T-helper 22 cell (primary cell): Measurements from ENCODE around the gene EXD1.
"Not testable (repeated sequence)": the region's sequence is repeated elsewhere in the genome, so short reads cannot be mapped to it uniquely, and the experiment has no call there.

Experiments
- DNase-seq: peaks from one replicate; pipeline ENCODE4 v3.0.0-alpha.2; 2020; ENCODE audit warnings: low read depth

Gene EXD1, protein sequence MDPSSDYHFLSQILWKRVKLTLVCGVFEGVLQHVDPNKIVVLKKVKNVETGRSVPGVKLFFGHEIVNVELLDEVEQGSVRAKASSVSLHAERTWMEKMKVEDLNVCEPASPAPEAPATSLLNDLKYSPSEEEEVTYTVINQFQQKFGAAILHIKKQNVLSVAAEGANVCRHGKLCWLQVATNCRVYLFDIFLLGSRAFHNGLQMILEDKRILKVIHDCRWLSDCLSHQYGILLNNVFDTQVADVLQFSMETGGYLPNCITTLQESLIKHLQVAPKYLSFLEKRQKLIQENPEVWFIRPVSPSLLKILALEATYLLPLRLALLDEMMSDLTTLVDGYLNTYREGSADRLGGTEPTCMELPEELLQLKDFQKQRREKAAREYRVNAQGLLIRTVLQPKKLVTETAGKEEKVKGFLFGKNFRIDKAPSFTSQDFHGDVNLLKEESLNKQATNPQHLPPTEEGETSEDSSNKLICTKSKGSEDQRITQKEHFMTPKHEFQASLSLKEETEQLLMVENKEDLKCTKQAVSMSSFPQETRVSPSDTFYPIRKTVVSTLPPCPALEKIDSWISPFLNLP

GRCh38 chr15:41230650-41231421 is at the start of gene EXD1, which contains the start of gene CHP1:
TSS of gene EXD1 (minus strand) at chr15:41230757. CDS start at chr15:41226575, 4,182 bp downstream.
TSS of gene CHP1 (plus strand) at chr15:41231268. CDS start at chr15:41231383, 115 bp downstream.
- DNase-seq: peak; percentile 91

GRCh38 chr15:41279535-41280283 is 49.2 kb upstream of the EXD1 start:
- DNase-seq: no peak

DNA sequence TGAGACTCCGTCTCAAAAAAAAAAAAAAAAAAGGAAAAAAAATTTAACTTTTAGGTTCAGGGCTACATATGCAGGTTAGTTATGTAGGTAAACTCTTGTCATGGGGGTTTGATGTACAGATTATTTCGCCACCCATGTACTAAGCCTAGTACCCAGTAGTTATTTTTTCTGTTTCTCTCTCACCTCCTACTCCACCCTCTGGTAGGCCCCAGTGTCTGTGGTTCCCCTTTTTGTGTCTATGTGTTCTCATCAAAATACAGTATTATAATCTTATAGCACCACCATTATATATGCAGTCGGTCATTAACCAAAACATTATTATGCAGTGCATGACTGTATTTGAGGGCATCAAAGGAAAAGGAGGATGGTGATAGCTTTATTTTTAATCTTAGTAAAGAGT is 47.8 kb upstream of the EXD1 start:
- no peak for DNase-seq

GRCh38 chr15:41276831-41277230 is 46.3 kb upstream of the EXD1 start:
- DNase-seq: no peak

DNA sequence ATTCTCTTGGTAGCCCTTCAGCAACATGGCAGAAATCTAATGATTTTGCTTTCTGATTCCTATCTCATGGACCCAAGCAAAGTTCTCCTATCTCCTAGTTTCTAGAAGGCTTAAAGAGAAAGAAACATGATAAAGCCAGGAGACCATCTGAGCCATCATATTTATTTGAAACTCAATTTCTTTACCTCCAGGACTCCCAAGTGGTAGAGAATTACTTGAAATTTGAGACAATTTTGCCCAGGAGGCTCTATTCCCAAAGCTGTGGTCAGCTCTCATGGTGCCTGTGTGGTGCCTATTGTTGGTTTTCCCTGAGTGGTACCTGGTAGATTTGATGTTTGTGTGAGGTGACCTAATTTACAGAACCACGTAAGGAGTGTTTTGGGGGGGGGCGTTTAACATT is 39.3 kb upstream of the EXD1 start:
- DNase-seq: no peak

- DNase-seq: no peak
Observed at GRCh38 chr15:41263891-41264351, 33.4 kb upstream of the EXD1 start.

- no peak for DNase-seq
Observed at GRCh38 chr15:41262571-41262970, 32.0 kb upstream of the EXD1 start.

- DNase-seq: not testable (repeated sequence)
Observed at GRCh38 chr15:41260924-41261323, 30.4 kb upstream of the EXD1 start.

- no peak for DNase-seq
Observed at GRCh38 chr15:41259546-41260189, 29.1 kb upstream of the EXD1 start.

DNA sequence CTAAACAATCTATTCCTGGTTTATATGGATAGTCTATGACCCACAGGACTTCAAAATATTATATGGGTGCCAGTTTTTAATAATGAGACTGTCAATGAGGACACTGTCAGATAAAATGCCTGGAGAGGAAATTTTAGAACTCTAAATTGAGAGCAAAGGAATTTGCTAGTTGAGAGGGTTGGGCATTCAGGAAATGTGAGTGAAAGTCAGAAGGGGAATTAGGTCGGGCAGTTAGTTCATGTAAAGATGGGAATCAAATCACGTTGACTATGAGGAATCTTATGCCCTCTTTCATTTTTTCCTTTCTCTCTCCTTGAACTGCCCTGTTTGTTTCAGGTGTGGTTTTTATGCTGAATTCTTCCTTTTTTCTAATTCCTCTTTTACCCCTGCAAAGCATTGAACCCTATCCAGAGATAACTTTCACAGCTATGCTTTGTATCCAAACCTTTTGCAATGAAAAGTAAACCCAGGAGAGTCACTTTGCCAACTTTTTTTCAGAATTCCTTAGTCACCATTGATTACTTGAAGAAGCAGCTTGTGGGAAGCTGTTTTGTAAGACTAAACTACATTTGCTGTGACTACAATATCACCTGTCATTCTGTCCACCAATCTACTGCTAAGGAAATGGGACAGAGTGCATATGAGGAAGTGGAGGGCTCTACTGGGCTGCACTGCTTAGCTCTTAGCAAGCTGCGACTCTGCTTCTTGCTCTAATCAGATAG is 28.4 kb upstream of the EXD1 start:
- no peak for DNase-seq

DNA sequence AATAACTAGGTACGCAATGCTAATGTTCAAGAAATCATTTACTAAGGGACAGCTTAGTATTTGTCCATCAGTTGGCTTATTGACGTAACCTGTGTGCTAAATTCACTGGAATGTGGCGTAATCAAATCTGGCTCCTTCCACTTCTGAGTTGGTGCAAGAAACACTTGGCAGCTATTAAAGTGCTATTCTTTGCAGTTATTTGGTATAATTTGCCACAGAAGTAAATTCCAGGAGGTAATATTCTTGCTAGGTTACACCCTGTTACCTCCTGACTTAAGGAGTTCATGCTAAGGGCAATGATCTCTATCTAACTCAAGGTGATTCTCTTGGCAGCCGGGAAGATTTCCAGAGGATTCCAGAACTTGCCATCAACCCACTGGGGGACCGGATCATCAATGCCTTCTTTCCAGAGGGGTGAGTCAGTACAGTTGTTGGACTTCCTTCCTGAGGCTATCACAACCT is 26.1 kb upstream of the EXD1 start:
- DNase-seq: no peak

GRCh38 chr15:41256103-41256502 is 25.5 kb upstream of the EXD1 start:
- DNase-seq: no peak

GRCh38 chr15:41254560-41254959 is 24.0 kb upstream of the EXD1 start:
- no peak for DNase-seq

DNA sequence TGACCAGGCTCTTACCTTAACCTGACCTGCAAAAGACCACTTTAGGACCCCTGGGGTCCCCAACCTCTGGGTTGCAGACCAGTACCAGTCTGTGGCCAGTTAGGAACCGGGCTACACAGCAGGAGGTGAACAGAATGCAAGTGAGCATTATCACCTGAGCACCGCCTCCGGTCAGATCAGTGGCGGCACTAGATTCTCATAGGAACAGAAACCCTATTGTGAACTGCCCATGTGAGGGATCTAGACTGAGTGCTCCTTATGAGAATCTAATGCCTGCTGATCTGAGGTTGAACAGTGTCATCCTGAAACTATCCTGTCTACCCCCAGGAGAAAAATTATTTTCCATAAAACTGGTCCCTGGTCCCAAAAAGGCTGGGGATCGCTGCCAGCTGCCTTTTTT is 20.9 kb upstream of the EXD1 start:
- DNase-seq: no peak

- not testable (repeated sequence) for DNase-seq
Observed at GRCh38 chr15:41250745-41251144, 20.2 kb upstream of the EXD1 start.

- DNase-seq: no peak
Observed at GRCh38 chr15:41241221-41241964, 10.8 kb upstream of the EXD1 start.

GRCh38 chr15:41238100-41238499 is 7.5 kb upstream of the EXD1 start:
- no peak for DNase-seq

- no peak for DNase-seq
Observed at GRCh38 chr15:41235929-41236328, 5.4 kb upstream of the EXD1 start.

DNA sequence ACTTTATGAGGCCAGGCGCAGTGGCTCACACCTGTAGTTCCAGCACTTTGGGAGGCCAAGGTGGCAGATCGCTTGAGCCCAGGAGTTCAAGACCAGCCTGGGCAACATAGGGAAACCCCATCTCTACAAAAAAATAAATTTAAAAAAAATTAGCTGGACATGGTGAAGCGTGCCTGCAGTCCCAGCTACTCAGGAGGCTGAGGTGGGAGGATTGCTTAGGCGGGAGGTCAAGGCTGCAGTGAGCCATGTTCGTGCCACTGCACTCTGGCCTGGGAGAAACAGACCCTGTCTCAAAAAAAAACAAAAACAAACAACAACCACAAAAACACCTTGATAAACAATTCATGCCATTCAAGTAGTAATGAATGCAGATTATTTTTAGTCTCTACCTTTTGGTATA is 4.7 kb upstream of the EXD1 start:
- DNase-seq: not testable (repeated sequence)

GRCh38 chr15:41233367-41233771 is 2.8 kb upstream of the EXD1 start:
- no peak for DNase-seq
